Spleen (tissue), 7 donors: ENCODE results near the gene BMPER.

Source experiments
- CTCF ChIP-seq, 11 experiments: fragments of 200-600 bp in 7 of 11; fragments of 450-650 bp in 4 of 11; sonication (generic) in 4 of 11; IDR thresholded peaks in 8 of 11; conservative IDR thresholded peaks in 3 of 11; 1 replicate in 7 of 11; 2 replicates in 4 of 11; pipeline versions ENCODE4 v1.4.0 to v1.8.0; 2016 to 2021; ENCODE audit warnings: antibody characterized with exemption in 11 of 11, inconsistent platforms in 4 of 11, mild to moderate bottlenecking in 1 of 11
- POLR2A ChIP-seq, 3 donors: fragments of 450-650 bp; IDR thresholded peaks; one replicate each; pipeline ENCODE4 v1.5.1; 2017; ENCODE audit warnings: antibody characterized with exemption in 3 of 3, mild to moderate bottlenecking in 1 of 3
- POLR2AphosphoS5 ChIP-seq, 3 donors: sonication (generic); formaldehyde crosslinking; IDR thresholded peaks; one replicate each; pipeline ENCODE4 v1.5.1; 2017; ENCODE audit warnings: antibody characterized with exemption in 3 of 3
- donor health status: DM: no; HTN: no; CAD: no; lungs with moderate emphysema.
- donor health status: DM: no; HTN: no; CAD: no.
- donor health status: DM: no; HTN: no; CAD: no.

GRCh38 chr7:34090816-34091215 is 185.5 kb downstream of the BMPER start:
- TF ChIP-seq CTCF (IDR thresholded peaks at IDR 0.05 in 8 of 11, conservative IDR thresholded peaks at IDR 0.05 in 3 of 11) (no peak), POLR2A (IDR thresholded peaks at IDR 0.05) (no peak), POLR2AphosphoS5 (IDR thresholded peaks at IDR 0.05) (no peak)
